AG04450 (cell line): ENCODE data around the gene AGAP5. TPM values are rescaled to one million over a fixed set of nuclear protein-coding genes. Genes with fewer than 3 reads are reported as not detected.

Experiments used
- CTCF ChIA-PET: fragments of 300-600, 350-600 bp; formaldehyde crosslinking; extraction: SDS; loops from one replicate; lab custom pipeline; 2022; ENCODE audit warnings: antibody characterized with exemption, inconsistent platforms; lab: Charles Lee
- POLR2A ChIA-PET: fragments of 350-600 bp; formaldehyde crosslinking; extraction: SDS; loops from one replicate; lab custom pipeline; 2021; ENCODE audit warnings: antibody characterized with exemption, inconsistent platforms; lab: Yijun Ruan, JAX
- DNase-seq: peaks from one replicate; pipeline ENCODE4 v3.0.0-alpha.2; 2011; ENCODE audit warnings: low read depth, low spot score
- H3K27ac ChIP-seq: one replicate; pipeline ENCODE4 v1.5.1; 2012; ENCODE audit warnings: low read depth, low read length, control low read depth
- H3K27me3 ChIP-seq: one replicate; pipeline ENCODE4 v1.6.0; 2012; ENCODE audit warnings: low read length; ENCODE audit not compliant: control insufficient read depth, insufficient read depth
- H3K4me3 ChIP-seq: 2 replicates; pipeline ENCODE4 v1.5.1; 2011; ENCODE audit warnings: mild to moderate bottlenecking, low read depth, low read length, control low read depth
- H3K9me3 ChIP-seq: 2 replicates; pipeline ENCODE4 v1.5.1; 2012; ENCODE audit warnings: low read length; ENCODE audit not compliant: control insufficient read depth, insufficient read depth
- polyA plus RNA-seq: library from polyadenylated mRNA; depleted of rRNA; stranded (reverse); fragments of >200 nt; gene quantifications from 2 replicates; pipeline ENCODE4 v1.2.3, GENCODE V29; 2011
- TF ChIP-seq, protein P1 (sequence below): IDR thresholded peaks from 2 replicates; pipeline ENCODE4 v1.5.1; 2011; ENCODE audit warnings: low read depth, low read length, control low read depth, inconsistent platforms

AGAP5 gene
- polyA plus RNA-seq, 1 experiment, result 2.9 TPM

DNA sequence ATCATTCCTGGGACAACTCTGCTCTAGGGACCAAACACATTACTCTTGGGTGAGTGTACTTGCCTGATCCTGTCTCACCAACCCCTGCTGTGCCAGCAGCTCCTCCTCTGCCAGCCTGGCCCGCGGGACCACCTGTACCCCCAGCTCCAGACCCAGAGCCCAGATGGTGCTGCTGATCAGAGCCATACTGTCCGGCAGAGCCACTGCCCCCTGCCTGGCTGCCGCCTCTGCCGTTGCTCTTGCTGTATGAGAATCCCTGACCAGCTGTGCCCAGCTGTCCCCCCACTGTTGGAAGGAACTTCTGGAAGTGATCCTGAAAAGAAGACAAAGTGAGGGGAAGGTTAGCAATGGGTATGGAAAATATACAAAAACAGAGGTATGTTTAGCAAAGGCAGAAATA is 63.5 kb downstream of the AGAP5 start:
- TF ChIP-seq, protein P1, sequence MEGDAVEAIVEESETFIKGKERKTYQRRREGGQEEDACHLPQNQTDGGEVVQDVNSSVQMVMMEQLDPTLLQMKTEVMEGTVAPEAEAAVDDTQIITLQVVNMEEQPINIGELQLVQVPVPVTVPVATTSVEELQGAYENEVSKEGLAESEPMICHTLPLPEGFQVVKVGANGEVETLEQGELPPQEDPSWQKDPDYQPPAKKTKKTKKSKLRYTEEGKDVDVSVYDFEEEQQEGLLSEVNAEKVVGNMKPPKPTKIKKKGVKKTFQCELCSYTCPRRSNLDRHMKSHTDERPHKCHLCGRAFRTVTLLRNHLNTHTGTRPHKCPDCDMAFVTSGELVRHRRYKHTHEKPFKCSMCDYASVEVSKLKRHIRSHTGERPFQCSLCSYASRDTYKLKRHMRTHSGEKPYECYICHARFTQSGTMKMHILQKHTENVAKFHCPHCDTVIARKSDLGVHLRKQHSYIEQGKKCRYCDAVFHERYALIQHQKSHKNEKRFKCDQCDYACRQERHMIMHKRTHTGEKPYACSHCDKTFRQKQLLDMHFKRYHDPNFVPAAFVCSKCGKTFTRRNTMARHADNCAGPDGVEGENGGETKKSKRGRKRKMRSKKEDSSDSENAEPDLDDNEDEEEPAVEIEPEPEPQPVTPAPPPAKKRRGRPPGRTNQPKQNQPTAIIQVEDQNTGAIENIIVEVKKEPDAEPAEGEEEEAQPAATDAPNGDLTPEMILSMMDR, result no peak
- Histone ChIP-seq H3K4me3 (no peak overlapping the region), H3K9me3 (no peaks in the 10 kb centered on the region), H3K27me3 (peaks cover 9% of the 10 kb centered on the region), H3K27ac (no peak overlapping the region)
- DNase-seq, result no peak
- ChIA-PET CTCF (interaction anchor here (1.2 kb wide), 1 partner anchor 10 kb away, joined by 4 read pairs; no protein-coding TSS in a partner anchor), POLR2A (no interaction called here)

- Histone ChIP-seq H3K27ac (no peak overlapping the region), H3K4me3 (no peak overlapping the region), H3K27me3 (no peaks in the 10 kb centered on the region), H3K9me3 (no peaks in the 10 kb centered on the region; the same call in 1 of the 2 replicates)
- ChIA-PET CTCF (interaction anchor here (1.3 to 4.8 kb wide), 2 partner anchors 14 to 99 kb away, joined by 3 to 23 read pairs; no protein-coding TSS in a partner anchor), POLR2A (no interaction called here)
- TF ChIP-seq, protein P1, result no peak
- no peak for DNase-seq
Measured at GRCh38 chr10:73629165-73629564, 68.7 kb downstream of the AGAP5 start.

DNA sequence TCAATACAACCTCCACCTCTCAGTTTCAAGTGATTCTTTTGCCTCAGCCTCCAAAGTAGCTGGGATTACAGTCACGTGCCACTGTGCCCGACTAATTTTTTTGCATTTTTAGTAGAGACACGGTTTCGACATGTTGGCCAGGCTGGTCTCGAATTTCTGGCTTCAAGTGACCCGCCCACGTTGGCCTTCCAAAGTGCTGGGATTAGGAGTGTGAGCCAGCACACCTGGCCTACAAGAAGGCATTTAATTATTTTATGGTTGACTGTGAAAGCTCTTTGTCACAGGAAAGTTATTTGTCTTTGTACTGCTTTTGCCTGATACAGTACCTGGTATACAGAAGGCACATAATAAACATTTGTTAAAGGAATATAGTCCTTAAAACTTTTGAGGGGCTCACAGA is 69.5 kb downstream of the AGAP5 start:
- POLR2A ChIA-PET, result no interaction called here
- TF ChIP-seq, protein P1, result no peak
- no peaks in the 10 kb centered on the region; the same call in 1 of the 2 replicates for H3K9me3 ChIP-seq
- no peak for DNase-seq
- CTCF ChIA-PET, result interaction anchor here (0.7 to 4.8 kb wide), 2 partner anchors 15 to 99 kb away, joined by 3 to 23 read pairs; no protein-coding TSS in a partner anchor
- H3K4me3 ChIP-seq, result no peak overlapping the region
- H3K27me3 ChIP-seq, result no peaks in the 10 kb centered on the region
- no peak overlapping the region for H3K27ac ChIP-seq

DNA sequence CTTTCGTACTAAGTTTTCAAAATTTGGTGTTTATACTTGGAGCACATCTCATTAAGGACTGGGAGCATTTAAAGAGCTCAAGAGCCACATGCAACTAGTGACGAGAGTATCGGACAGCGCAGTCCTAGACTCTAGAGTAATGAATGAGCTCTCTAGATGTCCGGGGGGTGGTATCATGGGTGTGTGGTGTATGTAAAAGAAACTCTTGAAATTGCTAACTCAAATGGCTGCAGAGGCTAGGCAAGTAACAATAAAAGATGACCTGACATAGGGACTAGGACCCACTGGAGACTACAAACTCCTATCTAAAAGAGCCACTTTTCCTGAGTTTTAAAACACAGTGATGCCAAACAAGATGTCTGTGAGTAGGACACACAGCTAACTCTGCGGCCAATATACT is 70.6 kb downstream of the AGAP5 start:
- H3K9me3 ChIP-seq, result no peaks in the 10 kb centered on the region; the same call in 1 of the 2 replicates
- H3K27me3 ChIP-seq, result no peaks in the 10 kb centered on the region
- no peak overlapping the region for H3K27ac ChIP-seq
- DNase-seq, result no peak
- TF ChIP-seq, protein P1, result no peak
- CTCF ChIA-PET, result interaction anchor here (1.4 to 4.8 kb wide), 2 partner anchors 16 to 98 kb away, joined by 16 to 23 read pairs; no protein-coding TSS in a partner anchor
- POLR2A ChIA-PET, result no interaction called here
- H3K4me3 ChIP-seq, result no peak overlapping the region
